K562 (cell line): ENCODE results near the gene ARHGAP30. TPM values are rescaled to one million over a fixed set of nuclear protein-coding genes. Genes with fewer than 3 reads are reported as not detected.

ENCODE experiments used
- ATAC-seq: fragments of 200-7000 bp; cut with Tn5 transposase; 3 replicates; pipeline ENCODE4 v1.9.1; 2020; ENCODE audit warnings: moderate library complexity
- BruUV-seq: library from RNA; stranded (reverse); fragments of 400-500 nt; replicated peaks from 2 replicates; lab custom pipeline; 2021; lab: Mats Ljungman, UMichigan
- CTCF ChIA-PET: fragments of 300-600 bp; formaldehyde crosslinking; extraction: SDS; loops from one replicate; lab custom pipeline; 2021; ENCODE audit warnings: low intra/inter-chr PET ratio; lab: Yijun Ruan, JAX
- POLR2A ChIA-PET: fragments of 300-600, 350-650 bp; sonication (Branson Sonifier 250); formaldehyde crosslinking; extraction: SDS; loops from one replicate; lab custom pipeline; 2021; ENCODE audit warnings: antibody characterized with exemption, inconsistent platforms; lab: Yijun Ruan, JAX
- DNase-seq, 4 experiments: peaks; one replicate each; pipeline versions ENCODE4 v3.0.0 to v3.0.0-alpha.2; 2011 to 2018; ENCODE audit warnings: low spot score in 3 of 4, mixed read lengths in 3 of 4; ENCODE audit errors: extremely low read depth in 1 of 4
- FAIRE-seq: peaks from 2 replicates; lab custom pipeline; 2011; peaks lifted over from hg19 to GRCh38; lab: Jason Lieb, UNC
- H2AFZ ChIP-seq: 2 replicates; pipeline ENCODE4 v1.6.0; 2011; ENCODE audit warnings: low read depth, low read length, control low read depth, inconsistent platforms
- H3K27ac ChIP-seq: fragments of 200-600 bp; 3 replicates; pipeline ENCODE4 v1.8.0; 2011; ENCODE audit warnings: low read depth, mild to moderate bottlenecking, control low read depth, inconsistent platforms, low read length, moderate library complexity, mixed read lengths; ENCODE audit errors: extremely low read depth
- H3K27me3 ChIP-seq, 2 experiments: fragments of 300-600 bp in 1 of 2; 2 replicates in 1 of 2; 3 replicates in 1 of 2; pipeline versions ENCODE4 v1.6.0 to v1.8.0; 2011; ENCODE audit warnings: inconsistent platforms in 2 of 2, low read length in 2 of 2, mild to moderate bottlenecking in 1 of 2, mixed read lengths in 1 of 2, moderate library complexity in 1 of 2; ENCODE audit not compliant: control insufficient read depth in 2 of 2, insufficient read depth in 2 of 2
- H3K36me3 ChIP-seq: fragments of 300-600 bp; 3 replicates; pipeline ENCODE4 v1.8.0; 2011; ENCODE audit warnings: mild to moderate bottlenecking, low read length, inconsistent platforms; ENCODE audit not compliant: control insufficient read depth, insufficient read depth
- H3K4me1 ChIP-seq, 2 experiments: fragments of 200-600 bp in 1 of 2; replicated peaks in 1 of 2; 2 replicates in 1 of 2; 3 replicates in 1 of 2; pipeline versions ENCODE4 v1.5.1 to v1.8.0; 2011; ENCODE audit warnings: inconsistent platforms in 2 of 2, low read length in 2 of 2, mild to moderate bottlenecking in 1 of 2, mixed read lengths in 1 of 2, moderate library complexity in 1 of 2; ENCODE audit not compliant: control insufficient read depth in 2 of 2, insufficient read depth in 2 of 2
- H3K4me2 ChIP-seq: 2 replicates; pipeline ENCODE4 v1.6.1; 2011; ENCODE audit warnings: low read length, control low read depth, inconsistent platforms, mixed read lengths; ENCODE audit not compliant: insufficient read depth
- H3K4me3 ChIP-seq: fragments of 200-600 bp; sonication (generic), shearing (Covaris generic); 2 replicates; pipeline ENCODE4 v1.5.1; 2016; ENCODE audit warnings: control low read depth, inconsistent platforms
- H3K79me2 ChIP-seq: fragments of 200-600 bp; 3 replicates; pipeline ENCODE4 v1.8.0; 2011; ENCODE audit warnings: low read length, inconsistent platforms; ENCODE audit not compliant: control insufficient read depth, insufficient read depth
- H3K9ac ChIP-seq, 2 experiments: 2 replicates each; pipeline versions ENCODE4 v1.6.0 to v1.6.1; 2011; ENCODE audit warnings: low read depth in 2 of 2, low read length in 2 of 2, control low read depth in 1 of 2, inconsistent platforms in 1 of 2, mild to moderate bottlenecking in 1 of 2, mixed read lengths in 1 of 2; ENCODE audit not compliant: insufficient read depth in 1 of 2
- H3K9me1 ChIP-seq: one replicate; pipeline ENCODE4 v1.6.0; 2011; ENCODE audit warnings: inconsistent platforms, mild to moderate bottlenecking, low read length, moderate library complexity; ENCODE audit not compliant: control insufficient read depth, insufficient read depth
- H3K9me3 ChIP-seq: replicated peaks from 2 replicates; pipeline ENCODE4 v1.5.1; 2011; ENCODE audit warnings: low read depth, low read length, inconsistent platforms; ENCODE audit not compliant: control insufficient read depth, insufficient read depth
- H4K20me1 ChIP-seq: replicated peaks from 2 replicates; pipeline ENCODE4 v1.6.1; 2011; ENCODE audit warnings: low read length, inconsistent platforms, mixed read lengths; ENCODE audit not compliant: control insufficient read depth, insufficient read depth
- ASH1L ChIP-seq: fragments of 450-650 bp; IDR thresholded peaks from 2 replicates; pipeline ENCODE4 v1.6.1; 2018; ENCODE audit warnings: borderline replicate concordance, mild to moderate bottlenecking, low read depth; ENCODE audit not compliant: partially characterized antibody
- GTF2B ChIP-seq: IDR thresholded peaks from 2 replicates; pipeline ENCODE4 v1.6.1; 2011; ENCODE audit not compliant: insufficient read length; ENCODE audit errors: extremely low read depth
- ID3 ChIP-seq, 2 experiments: fragments of 250-450 bp in 1 of 2; fragments of 450-650 bp in 1 of 2; sonication (Bioruptor Pico) in 1 of 2; IDR thresholded peaks; 2 replicates each; pipeline versions ENCODE4 v1.6.1 to v1.8.0; 2016 to 2021; ENCODE audit warnings: mild to moderate bottlenecking in 2 of 2, moderate library complexity in 2 of 2, missing compliant biosample characterization in 1 of 2, missing genetic modification characterization in 1 of 2
- POLR2AphosphoS5 ChIP-seq: IDR thresholded peaks from 2 replicates; pipeline ENCODE4 v1.6.1; 2011; ENCODE audit warnings: mild to moderate bottlenecking, low read depth, low read length, moderate library complexity; ENCODE audit not compliant: control insufficient read depth, insufficient read depth
- SRSF1 ChIP-seq: fragments of 200-400 bp; formaldehyde crosslinking; IDR thresholded peaks from 2 replicates; pipeline ENCODE4 v1.6.1; 2017; ENCODE audit warnings: mild to moderate bottlenecking, low read depth, low read length, moderate library complexity
- ZBTB11 ChIP-seq, 3 experiments: fragments of 200-800 bp in 1 of 3; fragments of 250-450 bp in 1 of 3; fragments of 450-650 bp in 1 of 3; sonication (Bioruptor Pico) in 1 of 3; sonication (Bioruptor generic) in 1 of 3; formaldehyde crosslinking in 1 of 3; IDR thresholded peaks; 2 replicates each; pipeline versions ENCODE4 v1.6.1 to v1.8.0; 2016 to 2022; ENCODE audit warnings: mild to moderate bottlenecking in 2 of 3, missing genetic modification characterization in 2 of 3, missing compliant biosample characterization in 1 of 3, moderate library complexity in 1 of 3
- ZNF143 ChIP-seq: sonication (generic); formaldehyde crosslinking; IDR thresholded peaks from 2 replicates; pipeline ENCODE4 v1.9.0; 2022; ENCODE audit warnings: mild to moderate bottlenecking, missing genetic modification reagents
- WGBS: fragments of 100-300 bp; shearing (Covaris generic); methylation state at CpG from one replicate; pipeline ENCODE4 v1.1.6; 2016; ENCODE audit warnings: low coverage, mixed read lengths; ENCODE audit not compliant: insufficient coverage; ENCODE audit errors: missing lambda C conversion rate; 5-methylcytosine and 5-hydroxymethylcytosine counted together
- in situ Hi-C: fragments of 300-500 bp; cut with MboI; formaldehyde crosslinking; loops from 4 replicates; pipeline ENCODE4 v1.15.0; 2018; ENCODE audit warnings: inconsistent platforms, mixed read lengths
- intact Hi-C: fragments of 100-400 bp; cut with micrococcal nuclease; formaldehyde crosslinking; loops from 2 replicates; pipeline ENCODE4 v1.14.2; 2022
- polyA plus RNA-seq, 8 experiments: library from polyadenylated mRNA; depleted of rRNA in 4 of 8; stranded (reverse) in 5 of 8; unstranded in 3 of 8; fragments of >200 nt; fragmentation: Nextera tagmentation in 2 of 8; fragmentation: Illumina TruSeq in 1 of 8; extraction: Ambion mirVana in 2 of 8; extraction: Trizol in 1 of 8; gene quantifications; 2 replicates each; pipeline versions ENCODE4 v1.2.1 to v1.2.3, GENCODE V29; 2011 to 2014; ENCODE audit warnings: inconsistent platforms in 1 of 8, missing spikeins in 1 of 8
- total RNA-seq, 7 experiments: library from RNA; depleted of rRNA in 6 of 7; stranded (reverse); fragments of >200 nt in 6 of 7; fragmentation: Illumina TruSeq in 2 of 7; extraction: Trizol in 2 of 7; gene quantifications; 2 replicates each; pipeline versions ENCODE4 v1.2.1 to v1.2.3, GENCODE V29; 2011 to 2021; ENCODE audit warnings: low replicate concordance in 1 of 7
- TF ChIP-seq, protein P1 (sequence below): fragments of 450-650 bp; IDR thresholded peaks from 2 replicates; pipeline ENCODE4 v1.6.1; 2017; ENCODE audit warnings: antibody characterized with exemption
- TF ChIP-seq, protein P2 (sequence below): fragments of 200-800 bp; sonication (Bioruptor generic); IDR thresholded peaks from 2 replicates; pipeline ENCODE4 v1.6.1; 2017; ENCODE audit warnings: missing genetic modification characterization, missing compliant biosample characterization

Gene ARHGAP30
- total and polyA plus RNA-seq, 9 of the 15 experiments (the other 6 are each of a cell fraction or from before 2014, with no cell fraction given): 0.01 to 0.73 (median 0.12) TPM

- H3K4me1 ChIP-seq: peaks cover 10 to 12% of the 10 kb centered on the region in 2 experiments; a peak in 3 of 5 replicates
- peaks cover 27% of the 10 kb centered on the region for H3K79me2 ChIP-seq
- WGBS: 1% methylated on average over 27 of the region's 29 CpGs
- peak within 1 kb of the TSS; percentile 87 to 95 for H3K9ac ChIP-seq
- H3K9me3 ChIP-seq: no peaks in the 10 kb centered on the region; the same call in 1 of the 2 replicates
- ATAC-seq: peak; percentile 92
- BruUV-seq: TSS peak; percentile 93
- peak within 1 kb of the TSS; percentile 97 for H2AFZ ChIP-seq
- FAIRE-seq: peak; percentile 99
- H3K36me3 ChIP-seq: peaks cover 24% of the 10 kb centered on the region
- in situ Hi-C loops: no loop called here
- peak within 1 kb of the TSS; percentile 95 for H3K27ac ChIP-seq
- H3K9me1 ChIP-seq: no peaks in the 10 kb centered on the region
- H3K4me2 ChIP-seq: peak within 1 kb of the TSS; percentile 95
- DNase-seq: peak; percentile 94 to 98 (median 95)
- POLR2A ChIA-PET: interaction anchor here (0.6 to 4.1 kb wide), 24 partner anchors 8 to 193 kb away, joined by 3 to 19 read pairs (median 5); partner anchors contain the start of genes ARHGAP30, DEDD, F11R and UFC1
- no peaks in the 10 kb centered on the region for H3K27me3 ChIP-seq
- intact Hi-C loops: loop anchor here (1.0 to 2.0 kb wide), 3 partner anchors 32 to 56 kb away; no protein-coding TSS in a partner anchor
- peak within 1 kb of the TSS; percentile 75 for H3K4me3 ChIP-seq
- H4K20me1 ChIP-seq: no peaks in the 10 kb centered on the region
- CTCF ChIA-PET: no interaction called here
- TF ChIP-seq GTF2B: no peak
- TF ChIP-seq ZBTB11 (CRISPR knock-in tag; IDR thresholded peaks at IDR 0.05): peak in 1 of 3 experiments; percentile 86; a peak in 2 of 6 replicates
- TF ChIP-seq, protein P1, sequence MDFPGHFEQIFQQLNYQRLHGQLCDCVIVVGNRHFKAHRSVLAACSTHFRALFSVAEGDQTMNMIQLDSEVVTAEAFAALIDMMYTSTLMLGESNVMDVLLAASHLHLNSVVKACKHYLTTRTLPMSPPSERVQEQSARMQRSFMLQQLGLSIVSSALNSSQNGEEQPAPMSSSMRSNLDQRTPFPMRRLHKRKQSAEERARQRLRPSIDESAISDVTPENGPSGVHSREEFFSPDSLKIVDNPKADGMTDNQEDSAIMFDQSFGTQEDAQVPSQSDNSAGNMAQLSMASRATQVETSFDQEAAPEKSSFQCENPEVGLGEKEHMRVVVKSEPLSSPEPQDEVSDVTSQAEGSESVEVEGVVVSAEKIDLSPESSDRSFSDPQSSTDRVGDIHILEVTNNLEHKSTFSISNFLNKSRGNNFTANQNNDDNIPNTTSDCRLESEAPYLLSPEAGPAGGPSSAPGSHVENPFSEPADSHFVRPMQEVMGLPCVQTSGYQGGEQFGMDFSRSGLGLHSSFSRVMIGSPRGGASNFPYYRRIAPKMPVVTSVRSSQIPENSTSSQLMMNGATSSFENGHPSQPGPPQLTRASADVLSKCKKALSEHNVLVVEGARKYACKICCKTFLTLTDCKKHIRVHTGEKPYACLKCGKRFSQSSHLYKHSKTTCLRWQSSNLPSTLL: no peak
- no peak for TF ChIP-seq ID3 (CRISPR knock-in tag; IDR thresholded peaks at IDR 0.05)
- peak; percentile 91 for TF ChIP-seq ID3 (tag; IDR thresholded peaks at IDR 0.05)
- TF ChIP-seq, protein P2, sequence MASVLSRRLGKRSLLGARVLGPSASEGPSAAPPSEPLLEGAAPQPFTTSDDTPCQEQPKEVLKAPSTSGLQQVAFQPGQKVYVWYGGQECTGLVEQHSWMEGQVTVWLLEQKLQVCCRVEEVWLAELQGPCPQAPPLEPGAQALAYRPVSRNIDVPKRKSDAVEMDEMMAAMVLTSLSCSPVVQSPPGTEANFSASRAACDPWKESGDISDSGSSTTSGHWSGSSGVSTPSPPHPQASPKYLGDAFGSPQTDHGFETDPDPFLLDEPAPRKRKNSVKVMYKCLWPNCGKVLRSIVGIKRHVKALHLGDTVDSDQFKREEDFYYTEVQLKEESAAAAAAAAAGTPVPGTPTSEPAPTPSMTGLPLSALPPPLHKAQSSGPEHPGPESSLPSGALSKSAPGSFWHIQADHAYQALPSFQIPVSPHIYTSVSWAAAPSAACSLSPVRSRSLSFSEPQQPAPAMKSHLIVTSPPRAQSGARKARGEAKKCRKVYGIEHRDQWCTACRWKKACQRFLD (CRISPR knock-in tag): peak; percentile 95
- TF ChIP-seq SRSF1: no peak
- peak; percentile 95 for TF ChIP-seq POLR2AphosphoS5
- TF ChIP-seq ASH1L: peak; percentile 59
- TF ChIP-seq ZNF143: no peak
Observed at GRCh38 chr1:161045736-161046604, 23.7 kb downstream of the ARHGAP30 start, which contains the start of gene USF1. Gene USF1 (minus strand): TSS chr1:161045977. CDS start chr1:161043275, 2,702 bp downstream.
